Gastrocnemius medialis (tissue), 4 donors: ENCODE results near the gene VPS35L. TPM values are rescaled to one million over a fixed set of nuclear protein-coding genes. Genes with fewer than 3 reads are reported as not detected.
"Not testable (repeated sequence)": the region's sequence is repeated elsewhere in the genome, so short reads cannot be mapped to it uniquely, and the experiment has no call there.

Experiments
- ATAC-seq, 2 donors: fragments of 150-250 bp; one replicate each; pipeline ENCODE4 v1.9.1; 2016
- DNase-seq, 2 donors: peaks; one replicate each; pipeline ENCODE4 v3.0.0-alpha.2; 2019
- H3K27ac ChIP-seq, 4 donors: fragments of 200-600 bp; sonication (generic); 1 replicate in 1 of 4; 2 replicates in 3 of 4; pipeline ENCODE4 v1.5.1; 2016 to 2018; ENCODE audit warnings: mild to moderate bottlenecking in 2 of 4, moderate library complexity in 1 of 4
- H3K27me3 ChIP-seq, 3 donors: fragments of 200-600 bp; sonication (generic) in 2 of 3; 1 replicate in 1 of 3; 2 replicates in 2 of 3; pipeline versions ENCODE4 v1.5.1 to v1.6.0; 2016 to 2019; ENCODE audit warnings: mild to moderate bottlenecking in 1 of 3, moderate library complexity in 1 of 3
- H3K36me3 ChIP-seq, 2 donors: fragments of 200-600 bp; sonication (generic) in 1 of 2; one replicate each; pipeline ENCODE4 v1.5.1; 2017 to 2018
- H3K4me1 ChIP-seq, 2 donors: fragments of 200-600 bp; sonication (generic) in 1 of 2; one replicate each; pipeline ENCODE4 v1.5.1; 2016 to 2017; ENCODE audit warnings: mild to moderate bottlenecking in 2 of 2
- H3K4me3 ChIP-seq, 4 donors: fragments of 200-600 bp; sonication (generic) in 3 of 4; 1 replicate in 1 of 4; 2 replicates in 3 of 4; pipeline ENCODE4 v1.5.1; 2016 to 2019; ENCODE audit warnings: mild to moderate bottlenecking in 2 of 4
- H3K9me3 ChIP-seq, 3 donors: fragments of 200-600 bp; sonication (generic) in 2 of 3; 1 replicate in 1 of 3; 2 replicates in 2 of 3; pipeline ENCODE4 v1.5.1; 2016 to 2019
- POLR2A ChIP-seq, 2 donors: fragments of 450-650 bp; IDR thresholded peaks; one replicate each; pipeline ENCODE4 v1.6.1; 2017; ENCODE audit warnings: antibody characterized with exemption in 2 of 2, mild to moderate bottlenecking in 2 of 2, moderate library complexity in 2 of 2
- in situ Hi-C, 4 donors: fragments of 200-750 bp; cut with MboI; loops; one replicate each; pipeline versions ENCODE4 v1.15.0 to v1.8.0; 2017; ENCODE audit warnings: low sequenced_read_pairs in 4 of 4
- intact Hi-C: fragments of 100-400 bp; cut with DNase I; formaldehyde crosslinking; loops from one replicate; pipeline ENCODE4 v1.15.1; 2023; ENCODE audit warnings: low total_unique reads
- total RNA-seq, 4 donors: library from RNA; depleted of rRNA; stranded (reverse); fragments of >200 nt; gene quantifications; one replicate each; pipeline versions ENCODE4 v1.1.0 to v1.2.3, GENCODE V29; 2016
- TF ChIP-seq, protein P1 (sequence below), 5 experiments: fragments of 450-650 bp in 3 of 5; fragments of 200-600 bp in 2 of 5; sonication (generic) in 2 of 5; IDR thresholded peaks in 4 of 5; conservative IDR thresholded peaks in 1 of 5; 1 replicate in 4 of 5; 2 replicates in 1 of 5; pipeline ENCODE4 v1.5.1; 2016 to 2019; ENCODE audit warnings: antibody characterized with exemption in 5 of 5, mild to moderate bottlenecking in 3 of 5, moderate library complexity in 3 of 5

Gene VPS35L
- total RNA-seq, 4 donors from 2014 or later, result 16.9 to 29.1 (median 24.8) TPM

DNA sequence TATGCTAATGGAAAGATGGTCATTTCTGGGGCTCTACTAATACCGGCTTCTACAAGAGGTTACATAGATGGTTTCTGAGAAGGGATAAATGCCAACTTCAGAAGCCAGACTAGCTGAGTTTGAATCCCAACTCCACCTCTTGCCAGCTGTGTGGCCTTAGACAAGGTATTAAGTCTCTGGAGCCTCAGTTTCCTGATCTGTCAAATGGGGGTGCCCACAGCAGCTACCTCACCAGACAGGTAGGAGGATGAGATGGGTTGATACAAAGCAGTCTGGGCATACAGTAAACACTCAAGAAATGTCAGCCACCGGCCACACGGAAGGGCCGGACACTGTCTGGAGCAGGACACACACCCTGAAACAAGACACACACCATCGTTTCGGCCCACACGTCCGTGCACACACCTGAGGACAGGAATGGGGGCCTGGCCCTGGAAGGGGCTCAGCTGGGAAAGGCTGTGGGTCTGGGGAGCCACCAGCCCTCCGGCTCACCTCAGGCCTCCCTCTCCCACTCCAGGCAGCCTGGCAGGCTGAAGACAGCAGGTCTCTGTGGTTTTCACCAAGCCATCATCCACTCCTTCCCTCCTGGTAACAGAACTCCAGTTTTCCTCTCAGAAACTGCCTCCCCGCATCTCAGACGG, 157.0 kb downstream of the VPS35L start:
- intact Hi-C loops, result no loop called here
- DNase-seq (no peak), ATAC-seq (no peak)
- Histone ChIP-seq H3K4me3 (no peak overlapping the region), H3K27ac (no peak overlapping the region), H3K27me3 (no peaks in the 10 kb centered on the region), H3K36me3 (peaks cover 0 to 16% of the 10 kb centered on the region in 2 donors), H3K9me3 (no peaks in the 10 kb centered on the region), H3K4me1 (peaks cover 18% of the 10 kb centered on the region in 2 donors)
- in situ Hi-C loops, result no loop called here
- TF ChIP-seq, protein P1, sequence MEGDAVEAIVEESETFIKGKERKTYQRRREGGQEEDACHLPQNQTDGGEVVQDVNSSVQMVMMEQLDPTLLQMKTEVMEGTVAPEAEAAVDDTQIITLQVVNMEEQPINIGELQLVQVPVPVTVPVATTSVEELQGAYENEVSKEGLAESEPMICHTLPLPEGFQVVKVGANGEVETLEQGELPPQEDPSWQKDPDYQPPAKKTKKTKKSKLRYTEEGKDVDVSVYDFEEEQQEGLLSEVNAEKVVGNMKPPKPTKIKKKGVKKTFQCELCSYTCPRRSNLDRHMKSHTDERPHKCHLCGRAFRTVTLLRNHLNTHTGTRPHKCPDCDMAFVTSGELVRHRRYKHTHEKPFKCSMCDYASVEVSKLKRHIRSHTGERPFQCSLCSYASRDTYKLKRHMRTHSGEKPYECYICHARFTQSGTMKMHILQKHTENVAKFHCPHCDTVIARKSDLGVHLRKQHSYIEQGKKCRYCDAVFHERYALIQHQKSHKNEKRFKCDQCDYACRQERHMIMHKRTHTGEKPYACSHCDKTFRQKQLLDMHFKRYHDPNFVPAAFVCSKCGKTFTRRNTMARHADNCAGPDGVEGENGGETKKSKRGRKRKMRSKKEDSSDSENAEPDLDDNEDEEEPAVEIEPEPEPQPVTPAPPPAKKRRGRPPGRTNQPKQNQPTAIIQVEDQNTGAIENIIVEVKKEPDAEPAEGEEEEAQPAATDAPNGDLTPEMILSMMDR (IDR thresholded peaks at IDR 0.05 in 4 of 5, conservative IDR thresholded peaks at IDR 0.05 in 1 of 5), result no peak
- TF ChIP-seq POLR2A (IDR thresholded peaks at IDR 0.05), result no peak

DNA sequence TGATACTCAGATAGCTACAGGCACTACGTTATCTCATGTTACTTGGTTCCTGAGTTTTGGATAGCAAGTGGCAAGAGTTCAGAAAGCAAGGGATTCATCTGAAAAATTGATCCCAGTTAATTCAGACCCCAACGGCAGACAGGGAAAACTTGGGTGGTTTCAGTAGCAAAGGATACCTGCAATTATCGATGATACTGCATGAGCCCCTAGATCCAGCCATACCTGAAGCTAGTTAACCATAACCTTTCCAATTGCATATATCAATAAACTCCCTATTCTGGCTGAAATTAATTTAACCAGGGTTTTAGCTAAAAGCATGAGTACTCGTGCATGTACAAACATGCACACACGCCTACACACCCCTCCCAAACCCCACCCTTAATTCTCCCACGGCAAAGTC, 158.2 kb downstream of the VPS35L start:
- intact Hi-C loops (no loop called here), in situ Hi-C loops (no loop called here)
- TF ChIP-seq POLR2A (IDR thresholded peaks at IDR 0.05), result no peak
- TF ChIP-seq, protein P1 (IDR thresholded peaks at IDR 0.05 in 4 of 5, conservative IDR thresholded peaks at IDR 0.05 in 1 of 5), result no peak
- Histone ChIP-seq H3K9me3 (no peaks in the 10 kb centered on the region), H3K27ac (no peak overlapping the region), H3K36me3 (peaks cover 0 to 16% of the 10 kb centered on the region in 2 donors), H3K4me3 (no peak overlapping the region), H3K4me1 (peaks cover 17 to 20% of the 10 kb centered on the region in 2 donors), H3K27me3 (no peaks in the 10 kb centered on the region)
- ATAC-seq (no peak), DNase-seq (no peak)

- in situ Hi-C loops, result no loop called here
- no peak for ATAC-seq
- Histone ChIP-seq H3K9me3 (no peaks in the 10 kb centered on the region), H3K4me3 (no peak overlapping the region), H3K27me3 (no peaks in the 10 kb centered on the region), H3K4me1 (peaks cover 26 to 27% of the 10 kb centered on the region in 2 donors), H3K36me3 (peaks cover 0 to 16% of the 10 kb centered on the region in 2 donors), H3K27ac (no peak overlapping the region)
- intact Hi-C loops, result loop anchor here (5.0 kb wide), 1 partner anchor 193 kb away; the partner anchor contains the start of genes CCP110 and GDE1
- TF ChIP-seq POLR2A (IDR thresholded peaks at IDR 0.05), result no peak
- TF ChIP-seq, protein P1 (IDR thresholded peaks at IDR 0.05 in 4 of 5, conservative IDR thresholded peaks at IDR 0.05 in 1 of 5), result no peak
- DNase-seq, result no peak
Observed at GRCh38 chr16:19715566-19715965, 160.1 kb downstream of the VPS35L start.

DNA sequence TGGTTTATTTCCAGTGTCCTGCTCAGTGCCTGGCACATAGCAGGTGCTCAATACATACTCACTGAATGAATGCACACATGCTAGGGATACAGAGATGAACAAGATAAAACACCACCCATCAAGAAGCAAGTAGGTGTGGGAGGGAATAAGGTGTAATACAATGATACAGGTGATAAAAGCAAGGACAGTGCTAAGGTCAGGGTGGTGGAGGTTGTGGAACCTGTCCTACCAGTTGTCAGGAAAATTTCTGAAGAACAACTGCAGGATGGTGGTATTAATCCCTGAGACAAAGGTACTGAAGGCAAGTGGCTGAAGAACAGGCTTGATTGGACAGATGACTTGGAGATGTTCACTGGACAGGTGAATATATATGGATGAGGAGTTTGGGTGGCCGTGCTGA, 160.7 kb downstream of the VPS35L start:
- Histone ChIP-seq H3K36me3 (peaks cover 0 to 16% of the 10 kb centered on the region in 2 donors), H3K4me1 (peaks cover 27% of the 10 kb centered on the region in 2 donors), H3K9me3 (no peaks in the 10 kb centered on the region), H3K27ac (peak overlapping the region in 1 of 4 donors; percentile 87), H3K4me3 (peak overlapping the region in 1 of 4 donors; percentile 94), H3K27me3 (no peaks in the 10 kb centered on the region)
- no peak for ATAC-seq
- no peak for TF ChIP-seq POLR2A (IDR thresholded peaks at IDR 0.05)
- intact Hi-C loops (loop anchor here (5.0 kb wide), 1 partner anchor 194 kb away; the partner anchor contains the start of genes CCP110 and GDE1), in situ Hi-C loops (no loop called here)
- no peak for DNase-seq

- ATAC-seq, H3K27me3 ChIP-seq, in situ Hi-C loops, DNase-seq, H3K9me3 ChIP-seq: not testable (repeated sequence)
- Histone ChIP-seq H3K4me3 (peak overlapping the region; percentile 83 to 95 (median 94)), H3K27ac (peak overlapping the region; percentile 82 to 87 (median 86)), H3K4me1 (peaks cover 27% of the 10 kb centered on the region in 2 donors), H3K36me3 (peaks cover 0 to 16% of the 10 kb centered on the region in 2 donors)
- intact Hi-C loops, result loop anchor here (5.0 kb wide), 1 partner anchor 194 kb away; the partner anchor contains the start of genes CCP110 and GDE1
Observed at GRCh38 chr16:19716728-19717127, 161.2 kb downstream of the VPS35L start.
